Activated T-cell treated with anti-CD3 and anti-CD28 coated beads, Interleukin-2, amount 50 U/mL, for 4 hours (primary cell): ENCODE results near the gene ZNF148. TPM values are rescaled to one million over a fixed set of nuclear protein-coding genes. Genes with fewer than 3 reads are reported as not detected.
"Not testable (repeated sequence)": the region's sequence is repeated elsewhere in the genome, so short reads cannot be mapped to it uniquely, and the experiment has no call there.

Experiments
- ATAC-seq, 2 donors: fragments of 200-7000 bp; cut with Tn5 transposase; one replicate each; pipeline ENCODE4 v1.10.0; 2021
- DNase-seq: peaks from one replicate; pipeline ENCODE4 v3.0.0-alpha.2; 2020
- H3K27me3 Mint-ChIP-seq: one replicate; pipeline ENCODE4 v1.8.0; 2021; ENCODE audit warnings: low read depth, mixed read lengths
- H3K36me3 Mint-ChIP-seq: one replicate; pipeline ENCODE4 v1.8.0; 2022; ENCODE audit warnings: mixed read lengths; ENCODE audit not compliant: insufficient read depth
- H3K4me1 Mint-ChIP-seq: one replicate; pipeline ENCODE4 v1.8.0; 2021; ENCODE audit warnings: low read depth, mixed read lengths
- H3K4me3 Mint-ChIP-seq: one replicate; pipeline ENCODE4 v1.8.0; 2021; ENCODE audit warnings: mild to moderate bottlenecking, moderate library complexity, mixed read lengths
- H3K9me3 Mint-ChIP-seq: one replicate; pipeline ENCODE4 v1.8.0; 2021; ENCODE audit warnings: mixed read lengths
- total RNA-seq, 3 donors: library from RNA; stranded (reverse); gene quantifications; one replicate each; pipeline ENCODE4 v1.2.1, GENCODE V29; 2021

The ZNF148 gene
- total RNA-seq, 3 donors from 2014 or later: 28.9 to 31.1 (median 29.6) TPM

GRCh38 chr3:125357032-125357658 lies 18.0 kb downstream of the ZNF148 start:
- peaks cover 61% of the 10 kb centered on the region for H3K4me1 Mint-ChIP-seq
- no peaks in the 10 kb centered on the region for H3K27me3 Mint-ChIP-seq
- H3K36me3 Mint-ChIP-seq: peaks cover 3% of the 10 kb centered on the region

GRCh38 chr3:125356140-125357026 lies 18.7 kb downstream of the ZNF148 start:
- Mint-ChIP-seq H3K36me3 (peaks cover 6% of the 10 kb centered on the region), H3K9me3 (peaks cover 4% of the 10 kb centered on the region), H3K4me1 (peaks cover 63% of the 10 kb centered on the region), H3K27me3 (no peaks in the 10 kb centered on the region), H3K4me3 (peak overlapping the region; percentile 77)
- ATAC-seq (no peak), DNase-seq (no peak)

More at GRCh38 chr3:125357032-125357658, 18.0 kb downstream of the ZNF148 start:
- peak overlapping the region; percentile 77 for H3K4me3 Mint-ChIP-seq
- H3K9me3 Mint-ChIP-seq: peaks cover under 1% of the 10 kb centered on the region
- DNase-seq (peak; percentile 39), ATAC-seq (peak; percentile 95 to 98)

GRCh38 chr3:125353659-125354058 lies 21.5 kb downstream of the ZNF148 start:
- Mint-ChIP-seq H3K27me3 (no peaks in the 10 kb centered on the region), H3K4me1 (peaks cover 68% of the 10 kb centered on the region), H3K9me3 (peaks cover 4% of the 10 kb centered on the region), H3K36me3 (peaks cover 7% of the 10 kb centered on the region), H3K4me3 (no peak overlapping the region)
- ATAC-seq (no peak), DNase-seq (no peak)

- Mint-ChIP-seq H3K9me3 (peaks cover 4% of the 10 kb centered on the region), H3K4me3 (no peak overlapping the region), H3K36me3 (peaks cover 7% of the 10 kb centered on the region), H3K4me1 (peaks cover 70% of the 10 kb centered on the region), H3K27me3 (no peaks in the 10 kb centered on the region)
- DNase-seq (no peak), ATAC-seq (no peak)
These were observed 22.0 kb downstream of the ZNF148 start for GRCh38 chr3:125353128-125353527.

GRCh38 chr3:125351814-125352456 lies 23.2 kb downstream of the ZNF148 start:
- H3K4me1 Mint-ChIP-seq: peaks cover 69% of the 10 kb centered on the region
- no peak for ATAC-seq
- no peak overlapping the region for H3K4me3 Mint-ChIP-seq

GRCh38 chr3:125351152-125351551 lies 24.0 kb downstream of the ZNF148 start:
- Mint-ChIP-seq H3K4me1 (peaks cover 69% of the 10 kb centered on the region), H3K4me3 (no peak overlapping the region), H3K27me3 (no peaks in the 10 kb centered on the region), H3K9me3 (peaks cover 9% of the 10 kb centered on the region), H3K36me3 (peaks cover 12% of the 10 kb centered on the region)
- DNase-seq (no peak), ATAC-seq (no peak)

More at GRCh38 chr3:125351814-125352456, 23.2 kb downstream of the ZNF148 start:
- Mint-ChIP-seq H3K27me3 (no peaks in the 10 kb centered on the region), H3K36me3 (peaks cover 7% of the 10 kb centered on the region), H3K9me3 (peaks cover 4% of the 10 kb centered on the region)
- no peak for DNase-seq

GRCh38 chr3:125350597-125350996 lies 24.5 kb downstream of the ZNF148 start:
- no peak for DNase-seq
- no peak for ATAC-seq
- no peaks in the 10 kb centered on the region for H3K27me3 Mint-ChIP-seq
- no peak overlapping the region for H3K4me3 Mint-ChIP-seq
- H3K9me3 Mint-ChIP-seq: peaks cover 15% of the 10 kb centered on the region
- H3K36me3 Mint-ChIP-seq: peaks cover 18% of the 10 kb centered on the region
- peaks cover 66% of the 10 kb centered on the region for H3K4me1 Mint-ChIP-seq

GRCh38 chr3:125349556-125350165 lies 25.5 kb downstream of the ZNF148 start:
- Mint-ChIP-seq H3K4me1 (peaks cover 61% of the 10 kb centered on the region), H3K27me3 (no peaks in the 10 kb centered on the region), H3K36me3 (peaks cover 25% of the 10 kb centered on the region), H3K9me3 (peaks cover 23% of the 10 kb centered on the region), H3K4me3 (no peak overlapping the region)
- ATAC-seq (no peak), DNase-seq (no peak)

- H3K4me3 Mint-ChIP-seq: no peak overlapping the region
- peaks cover 65% of the 10 kb centered on the region for H3K4me1 Mint-ChIP-seq
- ATAC-seq: no peak
- no peaks in the 10 kb centered on the region for H3K27me3 Mint-ChIP-seq
- peaks cover 31% of the 10 kb centered on the region for H3K36me3 Mint-ChIP-seq
- DNase-seq: no peak
- H3K9me3 Mint-ChIP-seq: peaks cover 28% of the 10 kb centered on the region
These were observed 26.1 kb downstream of the ZNF148 start for GRCh38 chr3:125349055-125349454.

GRCh38 chr3:125343367-125343766 lies 31.8 kb downstream of the ZNF148 start:
- H3K4me3 Mint-ChIP-seq, ATAC-seq: not testable (repeated sequence)
- H3K4me1 Mint-ChIP-seq: peaks cover 40% of the 10 kb centered on the region

GRCh38 chr3:125340121-125340520 lies 35.0 kb downstream of the ZNF148 start:
- peaks cover 12% of the 10 kb centered on the region for H3K9me3 Mint-ChIP-seq

More at GRCh38 chr3:125343367-125343766, 31.8 kb downstream of the ZNF148 start:
- H3K9me3 Mint-ChIP-seq: peaks cover 28% of the 10 kb centered on the region
- H3K36me3 Mint-ChIP-seq: peaks cover 38% of the 10 kb centered on the region
- DNase-seq, H3K27me3 Mint-ChIP-seq: not testable (repeated sequence)

GRCh38 chr3:125337506-125337905 lies 37.6 kb downstream of the ZNF148 start:
- Mint-ChIP-seq H3K36me3 (peaks cover 20% of the 10 kb centered on the region), H3K27me3 (no peaks in the 10 kb centered on the region), H3K4me3 (no peak overlapping the region), H3K4me1 (peaks cover 49% of the 10 kb centered on the region), H3K9me3 (peaks cover 12% of the 10 kb centered on the region)
- DNase-seq (no peak), ATAC-seq (peak in 1 of 2 donors; percentile 23)

More at GRCh38 chr3:125340121-125340520, 35.0 kb downstream of the ZNF148 start:
- Mint-ChIP-seq H3K4me1 (peaks cover 48% of the 10 kb centered on the region), H3K36me3 (peaks cover 23% of the 10 kb centered on the region), H3K4me3 (no peak overlapping the region), H3K27me3 (no peaks in the 10 kb centered on the region)
- ATAC-seq (no peak), DNase-seq (no peak)

- no peak for ATAC-seq
- Mint-ChIP-seq H3K27me3 (no peaks in the 10 kb centered on the region), H3K4me3 (no peak overlapping the region), H3K9me3 (peaks cover 8% of the 10 kb centered on the region), H3K36me3 (peaks cover 21% of the 10 kb centered on the region), H3K4me1 (peaks cover 45% of the 10 kb centered on the region)
- DNase-seq: no peak
These were observed 40.2 kb downstream of the ZNF148 start for GRCh38 chr3:125334675-125335560.
